ENCODE data around the gene NOTCH1.

The NOTCH1 gene

GRCh38 chr9:136539427-136540421, 6.1 kb downstream of the NOTCH1 start:
- no peaks in the 10 kb centered on the region for H3K9me2 ChIP-seq (replicated peaks; ENCODE audit: insufficient read depth, low read length)
- H2AFZ ChIP-seq (ENCODE audit: low read depth, low read length, severe bottlenecking) = no peak overlapping the region
- H3K4me3 ChIP-seq (ENCODE audit: insufficient read depth, low read length, poor library complexity, severe bottlenecking) = no peak overlapping the region
- no peak overlapping the region for H3K4me2 ChIP-seq (ENCODE audit: low read depth, low read length, poor library complexity, severe bottlenecking)
- no peak overlapping the region for H3K27ac ChIP-seq (ENCODE audit: low read depth, low read length)
- no peaks in the 10 kb centered on the region for H3K9me3 ChIP-seq (ENCODE audit: insufficient read depth, low read length)
- no peaks in the 10 kb centered on the region for H3K27me3 ChIP-seq (ENCODE audit: low read length)
- no peak overlapping the region for H3K9ac ChIP-seq (ENCODE audit: low read length)
- H3K36me3 ChIP-seq (ENCODE audit: low read length) = no peaks in the 10 kb centered on the region
- no peaks in the 10 kb centered on the region for H4K20me1 ChIP-seq (ENCODE audit: low read depth, low read length)
- H3K79me2 ChIP-seq (ENCODE audit: insufficient read depth, low read length) = no peaks in the 10 kb centered on the region
- TF ChIP-seq EZH2phosphoT487 (conservative IDR thresholded peaks at IDR 0.05; ENCODE audit: low read length) = no peak
- TF ChIP-seq CTCF (IDR thresholded peaks at IDR 0.05; ENCODE audit: insufficient read depth, low read length, poor library complexity, severe bottlenecking) = no peak
- no peaks in the 10 kb centered on the region for H3F3A ChIP-seq (ENCODE audit: insufficient read depth)

GRCh38 chr9:136538599-136539426, 7.0 kb downstream of the NOTCH1 start:
- no peak overlapping the region for H3K4me3 ChIP-seq (ENCODE audit: insufficient read depth, low read length, poor library complexity, severe bottlenecking)
- H2AFZ ChIP-seq (ENCODE audit: low read depth, low read length, severe bottlenecking) = no peak overlapping the region
- no peak for TF ChIP-seq CTCF (IDR thresholded peaks at IDR 0.05; ENCODE audit: insufficient read depth, low read length, poor library complexity, severe bottlenecking)
- TF ChIP-seq EZH2phosphoT487 (conservative IDR thresholded peaks at IDR 0.05; ENCODE audit: low read length) = no peak
- no peaks in the 10 kb centered on the region for H3K27me3 ChIP-seq (ENCODE audit: low read length)
- no peak overlapping the region for H3K27ac ChIP-seq (ENCODE audit: low read depth, low read length)
- no peaks in the 10 kb centered on the region for H3K36me3 ChIP-seq (ENCODE audit: low read length)
- H3K79me2 ChIP-seq (ENCODE audit: insufficient read depth, low read length) = no peaks in the 10 kb centered on the region
- no peaks in the 10 kb centered on the region for H3K9me2 ChIP-seq (replicated peaks; ENCODE audit: insufficient read depth, low read length)
- no peaks in the 10 kb centered on the region for H4K20me1 ChIP-seq (ENCODE audit: low read depth, low read length)
- H3F3A ChIP-seq (ENCODE audit: insufficient read depth) = no peaks in the 10 kb centered on the region
- no peak overlapping the region for H3K9ac ChIP-seq (ENCODE audit: low read length)
- H3K4me2 ChIP-seq (ENCODE audit: low read depth, low read length, poor library complexity, severe bottlenecking) = no peak overlapping the region
- no peaks in the 10 kb centered on the region for H3K9me3 ChIP-seq (ENCODE audit: insufficient read depth, low read length)

GRCh38 chr9:136537896-136538598, 7.8 kb downstream of the NOTCH1 start:
- no peaks in the 10 kb centered on the region for H4K20me1 ChIP-seq (ENCODE audit: low read depth, low read length)
- H3F3A ChIP-seq (ENCODE audit: insufficient read depth) = no peaks in the 10 kb centered on the region
- no peak overlapping the region for H2AFZ ChIP-seq (ENCODE audit: low read depth, low read length, severe bottlenecking)
- H3K4me3 ChIP-seq (ENCODE audit: insufficient read depth, low read length, poor library complexity, severe bottlenecking) = no peak overlapping the region
- no peaks in the 10 kb centered on the region for H3K27me3 ChIP-seq (ENCODE audit: low read length)
- H3K9ac ChIP-seq (ENCODE audit: low read length) = no peak overlapping the region
- TF ChIP-seq CTCF (IDR thresholded peaks at IDR 0.05; ENCODE audit: insufficient read depth, low read length, poor library complexity, severe bottlenecking) (no peak), EZH2phosphoT487 (conservative IDR thresholded peaks at IDR 0.05; ENCODE audit: low read length) (no peak)
- no peak overlapping the region for H3K27ac ChIP-seq (ENCODE audit: low read depth, low read length)
- no peaks in the 10 kb centered on the region for H3K36me3 ChIP-seq (ENCODE audit: low read length)
- no peak overlapping the region for H3K4me2 ChIP-seq (ENCODE audit: low read depth, low read length, poor library complexity, severe bottlenecking)
- H3K79me2 ChIP-seq (ENCODE audit: insufficient read depth, low read length) = no peaks in the 10 kb centered on the region
- no peaks in the 10 kb centered on the region for H3K9me2 ChIP-seq (replicated peaks; ENCODE audit: insufficient read depth, low read length)
- no peaks in the 10 kb centered on the region for H3K9me3 ChIP-seq (ENCODE audit: insufficient read depth, low read length)
